Bronchial epithelial cell (primary cell): Measurements from ENCODE around the gene RPAP2. TPM values are rescaled to one million over a fixed set of nuclear protein-coding genes. Genes with fewer than 3 reads are reported as not detected.
"Not testable (repeated sequence)": the region's sequence is repeated elsewhere in the genome, so short reads cannot be mapped to it uniquely, and the experiment has no call there.

Experiments
- DNase-seq: peaks from one replicate; pipeline ENCODE4 v3.0.0-alpha.2; 2010; ENCODE audit warnings: low read depth
- FAIRE-seq: peaks from 2 replicates; lab custom pipeline; 2011; peaks lifted over from hg19 to GRCh38; lab: Jason Lieb, UNC
- H3K27me3 ChIP-seq: 2 replicates; pipeline ENCODE4 v1.5.1; 2011; ENCODE audit warnings: low read length; ENCODE audit not compliant: control insufficient read depth, insufficient read depth
- H3K36me3 ChIP-seq: 2 replicates; pipeline ENCODE4 v1.5.1; 2011; ENCODE audit warnings: low read length; ENCODE audit not compliant: control insufficient read depth, insufficient read depth
- H3K4me3 ChIP-seq: 2 replicates; pipeline ENCODE4 v1.5.1; 2011; ENCODE audit warnings: mild to moderate bottlenecking, low read depth, low read length, control low read depth
- total RNA-seq: library from RNA; depleted of rRNA; stranded (reverse); fragments of >200 nt; gene quantifications from 2 replicates; pipeline ENCODE4 v1.2.1, GENCODE V29; 2014
- TF ChIP-seq, protein P1 (sequence below): IDR thresholded peaks from 2 replicates; pipeline ENCODE4 v1.5.1; 2011; ENCODE audit warnings: mild to moderate bottlenecking, moderate library complexity, low read length, control low read depth, inconsistent platforms; ENCODE audit not compliant: insufficient read depth, severe bottlenecking

Gene RPAP2
- total RNA-seq, 1 donor from 2014 or later: 4.7 TPM

DNA sequence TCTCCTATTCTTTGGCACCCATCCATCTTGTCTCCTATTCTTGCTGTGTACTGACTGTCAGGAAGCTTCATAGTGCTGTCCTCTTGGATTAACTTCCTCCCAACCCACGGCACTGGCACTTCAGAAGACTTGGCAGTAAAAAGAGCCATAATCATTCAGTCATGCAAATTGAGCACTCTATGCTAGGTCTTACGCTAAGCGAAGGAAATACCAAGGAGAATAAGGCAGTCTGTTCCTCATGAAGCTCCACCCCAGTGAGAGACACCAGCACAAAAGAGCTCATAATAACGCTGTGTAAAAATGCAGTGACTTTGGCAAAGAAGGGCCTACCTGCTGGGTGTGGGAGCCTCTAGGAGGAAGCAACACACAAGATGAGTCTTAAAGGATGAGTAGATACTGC lies 120.8 kb downstream of the RPAP2 start:
- TF ChIP-seq, protein P1, sequence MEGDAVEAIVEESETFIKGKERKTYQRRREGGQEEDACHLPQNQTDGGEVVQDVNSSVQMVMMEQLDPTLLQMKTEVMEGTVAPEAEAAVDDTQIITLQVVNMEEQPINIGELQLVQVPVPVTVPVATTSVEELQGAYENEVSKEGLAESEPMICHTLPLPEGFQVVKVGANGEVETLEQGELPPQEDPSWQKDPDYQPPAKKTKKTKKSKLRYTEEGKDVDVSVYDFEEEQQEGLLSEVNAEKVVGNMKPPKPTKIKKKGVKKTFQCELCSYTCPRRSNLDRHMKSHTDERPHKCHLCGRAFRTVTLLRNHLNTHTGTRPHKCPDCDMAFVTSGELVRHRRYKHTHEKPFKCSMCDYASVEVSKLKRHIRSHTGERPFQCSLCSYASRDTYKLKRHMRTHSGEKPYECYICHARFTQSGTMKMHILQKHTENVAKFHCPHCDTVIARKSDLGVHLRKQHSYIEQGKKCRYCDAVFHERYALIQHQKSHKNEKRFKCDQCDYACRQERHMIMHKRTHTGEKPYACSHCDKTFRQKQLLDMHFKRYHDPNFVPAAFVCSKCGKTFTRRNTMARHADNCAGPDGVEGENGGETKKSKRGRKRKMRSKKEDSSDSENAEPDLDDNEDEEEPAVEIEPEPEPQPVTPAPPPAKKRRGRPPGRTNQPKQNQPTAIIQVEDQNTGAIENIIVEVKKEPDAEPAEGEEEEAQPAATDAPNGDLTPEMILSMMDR: no peak
- Histone ChIP-seq H3K27me3 (peaks cover 2% of the 10 kb centered on the region), H3K4me3 (no peak overlapping the region), H3K36me3 (no peaks in the 10 kb centered on the region)
- FAIRE-seq: no peak
- no peak for DNase-seq

DNA sequence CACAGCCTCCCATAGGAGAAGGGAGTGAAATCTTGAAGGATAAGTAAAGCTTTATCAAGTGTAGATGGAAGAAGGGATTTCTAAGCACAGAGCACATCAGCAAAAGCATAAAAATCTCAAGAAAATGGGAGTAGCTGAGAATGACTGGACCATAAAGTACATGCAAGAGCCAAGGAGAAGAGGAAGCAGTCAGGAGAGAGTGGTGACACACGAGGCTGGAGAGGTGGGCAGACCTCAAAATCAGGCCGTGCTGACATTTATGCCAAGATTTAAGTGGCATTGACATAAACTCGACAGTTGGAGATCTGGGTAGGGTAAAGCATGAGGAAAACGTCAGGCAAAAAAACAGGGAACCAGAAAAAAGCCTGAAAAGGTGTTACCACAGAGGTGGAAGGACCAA lies 125.5 kb downstream of the RPAP2 start:
- DNase-seq: no peak
- FAIRE-seq: no peak
- Histone ChIP-seq H3K4me3 (no peak overlapping the region), H3K36me3 (no peaks in the 10 kb centered on the region), H3K27me3 (peaks cover 2% of the 10 kb centered on the region)
- TF ChIP-seq, protein P1: no peak

DNA sequence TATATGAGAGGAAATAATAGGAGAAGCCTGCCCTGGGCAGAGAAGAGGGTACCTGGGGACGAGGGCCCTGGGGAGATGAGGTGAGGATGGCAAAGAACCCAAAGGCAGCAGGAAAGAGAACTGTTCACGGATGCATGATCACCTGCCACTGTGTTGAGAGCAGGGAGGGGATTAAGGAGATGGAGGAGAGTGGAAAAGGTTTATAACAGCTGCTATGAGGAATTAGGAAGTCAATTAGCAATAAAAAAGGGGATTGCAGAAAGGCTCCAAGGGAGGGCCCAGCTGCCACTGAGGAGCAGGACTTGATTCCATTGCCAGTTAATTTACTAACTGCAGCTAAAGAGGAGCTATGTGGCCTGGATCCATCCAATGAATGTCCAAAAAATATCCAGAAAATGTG lies 126.8 kb downstream of the RPAP2 start:
- DNase-seq: no peak
- TF ChIP-seq, protein P1: no peak
- H3K36me3 ChIP-seq: no peaks in the 10 kb centered on the region
- no peak for FAIRE-seq
- H3K27me3 ChIP-seq: peaks cover 2% of the 10 kb centered on the region
- H3K4me3 ChIP-seq: no peak overlapping the region

DNA sequence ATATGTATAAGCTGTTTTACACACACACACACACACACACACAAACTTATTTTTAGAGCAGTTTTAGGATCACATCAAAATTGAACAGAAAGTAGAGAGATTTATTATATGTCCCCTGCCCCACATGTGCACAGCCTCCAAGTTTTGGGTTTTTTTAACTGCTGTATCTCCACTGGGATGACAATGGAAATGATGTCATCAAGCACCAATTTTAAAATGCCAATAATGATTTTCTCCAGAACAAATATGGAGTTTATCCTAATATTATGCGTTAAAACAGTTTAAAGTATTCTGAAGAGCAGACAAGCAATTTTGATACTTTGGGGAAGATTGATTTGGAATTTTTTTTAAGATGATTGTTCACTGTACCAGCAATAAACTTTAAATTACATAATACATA lies 131.2 kb downstream of the RPAP2 start:
- Histone ChIP-seq H3K36me3 (no peaks in the 10 kb centered on the region), H3K4me3 (no peak overlapping the region), H3K27me3 (no peaks in the 10 kb centered on the region)
- TF ChIP-seq, protein P1: no peak
- DNase-seq (no peak), FAIRE-seq (no peak)

DNA sequence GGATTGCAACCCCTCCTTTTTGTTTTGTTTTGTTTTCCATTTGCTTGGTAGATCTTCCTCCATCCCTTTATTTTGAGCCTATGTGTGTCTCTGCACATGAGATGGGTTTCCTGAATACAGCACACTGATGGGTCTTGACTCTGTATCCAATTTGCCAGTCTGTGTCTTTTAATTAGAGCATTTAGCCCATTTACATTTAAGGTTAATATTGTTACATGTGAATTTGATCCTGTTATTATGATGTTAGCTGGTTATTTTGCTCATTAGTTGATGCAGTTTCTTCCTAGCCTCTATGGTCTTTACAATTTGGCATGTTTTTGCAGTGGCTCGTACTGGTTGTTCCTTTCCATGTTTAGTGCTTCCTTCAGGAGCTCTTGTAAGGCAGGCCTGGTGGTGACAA lies 135.7 kb downstream of the RPAP2 start:
- not testable (repeated sequence) for H3K36me3 ChIP-seq, H3K4me3 ChIP-seq, FAIRE-seq, H3K27me3 ChIP-seq, DNase-seq

DNA sequence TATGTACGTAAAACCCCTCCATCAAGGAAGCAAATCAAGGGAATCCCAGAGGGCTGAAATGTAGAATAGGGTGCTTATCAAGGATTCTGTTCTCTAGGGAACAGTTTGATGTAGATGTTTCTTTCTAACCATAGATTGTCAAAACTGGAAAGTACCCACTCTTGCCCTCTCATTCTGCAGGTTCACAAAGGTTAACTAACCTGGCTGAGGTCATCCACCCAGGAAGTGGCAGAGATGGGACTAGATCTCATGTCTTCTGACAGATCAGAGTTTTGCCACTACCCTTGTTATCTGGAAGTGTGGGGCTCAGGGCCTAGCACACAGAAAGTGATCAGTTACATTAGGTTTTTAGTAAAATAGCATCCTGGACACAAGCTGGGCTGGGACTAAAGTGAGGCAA lies 140.4 kb downstream of the RPAP2 start:
- no peak for FAIRE-seq
- TF ChIP-seq, protein P1: no peak
- DNase-seq: no peak
- no peaks in the 10 kb centered on the region for H3K27me3 ChIP-seq
- no peak overlapping the region for H3K4me3 ChIP-seq
- no peaks in the 10 kb centered on the region for H3K36me3 ChIP-seq
